ENCODE results near the gene SLC27A1.
"Not testable (repeated sequence)": the region's sequence is repeated elsewhere in the genome, so short reads cannot be mapped to it uniquely, and the experiment has no call there.

The SLC27A1 gene

DNA sequence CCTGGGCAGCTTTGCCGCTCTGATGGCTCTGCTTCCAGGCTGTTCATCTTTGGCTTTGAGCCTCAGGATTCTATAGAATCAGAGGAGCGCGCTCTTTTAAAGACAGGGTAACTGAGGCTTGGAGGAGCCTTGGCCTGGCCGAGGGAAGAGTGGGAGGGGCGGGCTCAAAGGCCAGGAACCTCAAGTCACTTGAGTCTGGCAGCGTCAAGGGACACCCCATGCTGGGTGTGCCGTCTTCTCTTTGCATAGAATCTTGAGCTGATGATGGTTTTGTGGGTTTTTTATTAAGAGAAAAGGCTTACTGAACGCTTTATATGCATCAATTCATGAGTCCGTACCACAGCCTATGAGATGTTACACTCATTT lies 42.2 kb downstream of the SLC27A1 start:
- no peak for DNase-seq

DNA sequence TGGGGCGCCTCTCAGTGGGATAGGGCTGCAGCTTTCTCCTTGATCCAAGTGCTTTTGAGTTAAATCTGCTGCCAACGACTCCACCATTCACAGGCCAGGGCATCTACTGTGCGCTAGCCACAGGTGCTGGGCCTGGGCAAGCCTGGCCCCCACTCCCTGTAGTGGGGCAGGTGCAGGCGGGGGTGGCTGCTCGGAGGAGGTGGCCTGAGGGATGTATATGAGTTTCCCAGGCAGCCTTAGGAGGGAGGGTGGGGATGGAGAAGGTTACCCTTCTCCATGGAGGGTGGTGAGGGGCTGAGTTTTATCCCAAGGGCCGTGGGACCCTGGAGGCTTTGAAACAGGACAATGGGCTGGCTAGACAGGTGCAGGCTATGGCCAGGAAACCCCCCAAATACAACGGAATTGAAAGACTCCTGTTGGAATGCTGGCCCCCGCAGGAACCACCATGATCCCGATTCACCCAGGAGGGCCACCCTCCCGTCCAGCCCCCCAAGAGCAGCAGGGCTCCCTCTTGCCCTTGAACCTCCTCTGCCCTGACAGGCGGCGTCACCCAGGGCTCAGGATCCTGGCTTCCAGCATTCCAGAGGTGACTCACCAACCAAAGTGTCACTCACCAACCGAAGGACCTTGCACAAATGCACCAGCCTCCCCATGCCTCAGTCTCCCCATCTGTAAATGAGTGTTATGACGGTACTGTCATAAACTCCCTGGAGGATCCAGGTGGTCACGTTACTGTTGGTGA lies 45.3 kb downstream of the SLC27A1 start:
- DNase-seq = no peak

DNA sequence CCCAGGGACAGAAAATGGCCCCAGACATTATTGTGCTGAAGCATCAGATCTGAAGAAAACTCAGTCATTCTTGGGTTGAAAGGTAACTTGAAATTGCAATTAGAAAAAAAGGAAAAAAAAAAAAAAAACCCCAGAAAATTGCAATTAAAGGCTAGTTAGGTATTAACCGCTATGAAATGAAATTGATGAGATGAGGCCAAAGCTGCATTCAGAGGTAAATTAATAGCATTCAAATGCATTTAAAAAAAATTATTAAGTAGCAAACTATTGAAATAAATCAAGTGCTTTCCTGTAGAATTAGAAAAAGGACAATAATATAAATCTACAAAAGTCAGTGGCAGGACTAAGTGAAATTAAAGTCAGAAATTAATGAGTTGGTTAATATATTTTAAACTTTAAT lies 47.6 kb downstream of the SLC27A1 start:
- DNase-seq = no peak

DNA sequence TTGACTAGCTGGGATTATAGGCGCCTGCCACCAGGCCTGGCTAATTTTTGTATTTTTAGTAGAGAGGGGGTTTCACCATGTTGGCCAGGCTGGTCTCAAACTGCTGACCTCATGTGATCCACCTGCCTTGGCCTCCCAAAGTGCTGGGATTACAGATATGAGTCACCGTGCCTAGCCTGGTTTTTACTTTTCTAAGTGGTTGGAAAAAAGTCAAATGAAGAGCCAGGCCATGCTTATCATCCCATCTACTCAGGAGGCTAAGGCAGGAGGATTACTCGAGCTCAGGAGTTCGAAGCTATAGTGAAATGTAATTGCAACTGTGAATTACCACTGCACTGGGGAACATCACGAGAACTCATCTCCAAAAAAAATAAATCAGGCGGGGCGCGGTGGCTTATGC lies 48.3 kb downstream of the SLC27A1 start:
- not testable (repeated sequence) for DNase-seq

DNA sequence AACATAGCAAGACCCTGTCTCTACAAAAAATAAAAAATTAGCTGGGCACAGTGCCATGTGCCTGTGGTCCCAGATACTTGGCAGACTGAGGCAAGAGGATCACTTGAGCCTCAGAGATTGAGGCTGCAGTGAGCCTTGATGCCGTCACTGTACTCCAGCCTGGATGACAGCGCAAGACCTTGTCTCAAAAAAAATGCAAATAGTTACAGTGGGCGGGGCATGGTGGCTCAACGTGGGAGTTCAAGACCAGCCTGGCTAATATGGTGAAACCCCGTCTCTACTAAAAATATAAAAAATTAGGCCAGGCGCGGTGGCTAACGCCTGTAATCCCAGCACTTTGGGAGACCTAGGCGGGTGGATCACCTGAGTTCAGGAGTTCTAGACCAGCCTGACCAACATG lies 49.6 kb downstream of the SLC27A1 start:
- DNase-seq = no peak

DNA sequence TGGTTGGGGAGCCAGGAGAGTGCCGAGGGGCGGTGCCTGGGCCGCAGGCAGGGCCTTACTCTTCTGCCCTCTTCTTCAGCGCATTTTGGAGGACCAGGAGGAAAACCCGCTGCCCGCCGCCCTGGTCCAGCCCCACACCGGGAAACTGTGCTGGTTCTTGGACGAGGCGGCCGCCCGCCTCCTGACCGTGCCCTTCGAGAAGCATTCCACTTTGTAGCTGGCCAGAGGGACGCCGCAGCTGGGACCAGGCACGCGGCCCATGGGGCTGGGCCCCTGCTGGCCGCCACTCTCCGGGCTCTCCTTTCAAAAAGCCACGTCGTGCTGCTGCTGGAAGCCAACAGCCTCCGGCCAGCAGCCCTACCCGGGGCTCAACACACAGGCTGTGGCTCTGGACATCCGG lies 50.5 kb downstream of the SLC27A1 start:
- no peak for DNase-seq

DNA sequence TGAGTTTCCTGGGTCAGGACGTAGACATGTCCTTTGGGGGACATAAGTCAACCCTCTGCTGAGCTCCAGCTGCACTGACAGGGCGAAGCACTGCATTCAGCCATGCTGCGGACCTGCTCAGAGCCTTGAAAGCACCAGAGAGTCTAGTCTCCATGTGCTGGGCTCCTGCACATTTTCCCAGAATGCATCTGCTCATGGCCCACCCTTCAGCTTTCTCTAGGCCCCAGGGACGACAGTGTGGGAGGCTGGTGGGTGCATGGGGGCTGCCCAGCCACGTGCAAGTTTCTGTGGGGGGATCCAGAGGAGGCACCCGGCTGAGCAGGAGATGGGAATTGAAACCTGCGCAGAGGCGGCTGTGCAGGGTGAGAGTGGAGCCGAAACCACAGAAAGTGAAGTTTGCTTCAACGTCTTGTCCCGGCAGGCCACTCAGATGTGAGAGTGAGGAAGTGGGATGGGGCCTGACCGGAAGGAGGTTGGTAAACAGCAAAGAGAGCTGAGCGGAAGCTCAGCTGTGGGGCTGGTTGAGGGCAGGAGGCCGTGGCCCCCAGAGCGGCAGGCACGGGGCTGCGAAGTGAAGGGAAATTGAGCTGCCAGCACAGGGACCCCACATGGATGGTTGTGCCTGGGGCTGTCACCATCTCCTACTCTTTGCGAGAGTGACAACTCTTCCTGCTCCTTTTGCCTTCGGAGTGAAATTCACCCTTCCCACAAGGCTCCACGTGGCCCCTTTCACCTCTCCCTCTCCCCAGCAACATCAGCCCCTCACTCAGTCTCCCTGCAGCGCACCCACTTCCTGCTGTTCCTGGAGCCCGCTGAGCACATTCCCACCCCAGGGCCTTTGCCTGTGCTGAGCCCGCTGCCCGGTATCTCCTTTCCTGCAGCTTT lies 52.9 kb downstream of the SLC27A1 start:
- DNase-seq = no peak

DNA sequence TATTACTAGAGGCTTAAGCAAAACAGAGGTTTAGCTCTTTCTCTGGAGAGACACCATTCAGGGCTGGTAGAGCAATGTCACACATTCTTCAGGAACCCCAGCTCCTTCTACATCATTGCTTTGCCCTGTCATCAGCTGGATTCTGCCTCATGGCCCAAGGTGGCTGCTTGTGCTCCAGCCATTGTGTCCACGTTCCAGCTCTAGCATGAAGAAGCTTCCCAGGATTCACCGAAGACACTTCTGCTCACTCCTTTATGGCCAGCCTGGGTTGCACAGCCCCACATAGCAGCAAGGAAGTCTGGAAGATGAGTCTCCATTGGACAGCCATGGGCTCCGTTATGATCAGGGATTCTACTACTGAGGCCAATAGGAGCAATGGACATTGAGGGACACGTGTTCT lies 54.3 kb downstream of the SLC27A1 start:
- DNase-seq = no peak

DNA sequence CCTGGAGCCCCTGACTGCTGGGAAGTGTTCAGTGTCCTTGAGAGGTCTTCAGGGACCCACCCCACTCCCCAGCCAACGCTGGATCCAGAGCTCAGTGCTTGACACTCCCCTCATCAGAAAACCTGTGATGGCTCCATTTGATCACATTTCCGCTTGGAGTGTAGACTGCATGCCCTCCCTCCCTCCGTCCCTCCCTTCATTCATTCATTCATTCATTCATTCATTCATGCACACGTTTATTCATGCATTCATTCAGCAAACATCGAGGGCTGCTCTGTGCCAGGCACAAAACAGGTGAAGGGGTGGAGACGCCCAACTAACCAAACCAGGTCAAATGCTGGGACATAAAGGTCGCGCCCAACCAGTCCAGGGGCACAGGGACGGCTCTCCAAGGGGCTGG lies 54.8 kb downstream of the SLC27A1 start:
- DNase-seq = no peak

DNA sequence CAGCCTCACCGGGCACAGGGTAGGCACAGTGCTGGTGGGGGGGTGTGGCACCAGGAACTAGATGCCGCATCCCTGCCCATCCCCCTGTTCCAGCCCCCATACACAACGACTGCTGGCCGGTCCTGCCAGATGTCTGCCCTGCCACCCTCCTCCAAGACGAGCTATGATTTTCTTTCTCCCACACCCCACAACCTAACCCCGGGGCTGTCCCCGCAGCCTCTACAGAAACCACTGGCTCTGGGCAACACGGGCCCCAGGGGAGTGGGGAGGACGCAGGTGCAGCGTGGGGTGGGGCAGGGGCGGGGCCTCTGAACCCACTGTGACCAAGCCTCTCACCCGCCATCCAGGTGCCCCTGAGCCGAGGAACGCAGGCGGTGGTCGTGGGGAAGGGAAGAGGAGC lies 56.6 kb downstream of the SLC27A1 start:
- DNase-seq = no peak

DNA sequence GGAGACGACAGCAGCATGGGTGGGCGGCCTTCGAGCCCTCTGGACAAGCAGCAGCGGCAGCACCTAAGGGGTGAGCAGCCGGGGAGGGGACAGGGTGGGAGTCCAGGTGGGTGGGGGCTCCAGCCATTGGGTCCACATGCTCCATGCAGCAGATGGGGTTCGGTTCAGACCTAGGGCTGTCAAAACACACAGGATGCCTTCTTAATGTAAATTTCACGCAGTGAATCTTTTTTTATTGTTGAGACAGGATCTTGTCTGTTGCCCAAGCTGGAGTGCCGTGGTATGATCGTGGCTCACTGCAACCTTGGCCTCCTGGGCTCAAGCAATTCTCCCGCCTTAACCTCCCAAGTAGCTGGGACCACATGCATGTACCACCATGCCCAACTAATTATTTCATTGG lies 57.0 kb downstream of the SLC27A1 start:
- no peak for DNase-seq

DNA sequence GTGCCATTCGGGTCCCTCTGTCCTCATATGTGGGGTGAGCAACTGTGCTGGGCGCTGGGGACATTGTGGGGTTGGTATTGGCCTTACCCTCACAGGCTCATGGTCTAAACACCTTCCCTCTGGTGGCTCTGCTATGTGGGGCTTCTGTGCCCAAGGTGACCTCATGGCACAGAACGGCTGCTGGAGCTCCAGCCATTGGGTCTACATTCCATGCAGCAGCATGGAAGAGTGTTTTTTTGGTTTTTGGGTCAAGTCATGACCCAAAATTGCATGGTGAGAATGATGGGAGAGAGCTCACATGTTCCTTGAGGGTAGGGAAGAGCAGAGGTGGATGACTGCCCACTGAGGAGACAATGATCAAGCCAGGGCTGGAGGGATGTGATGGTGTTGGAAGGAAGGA lies 58.3 kb downstream of the SLC27A1 start:
- DNase-seq = no peak

DNA sequence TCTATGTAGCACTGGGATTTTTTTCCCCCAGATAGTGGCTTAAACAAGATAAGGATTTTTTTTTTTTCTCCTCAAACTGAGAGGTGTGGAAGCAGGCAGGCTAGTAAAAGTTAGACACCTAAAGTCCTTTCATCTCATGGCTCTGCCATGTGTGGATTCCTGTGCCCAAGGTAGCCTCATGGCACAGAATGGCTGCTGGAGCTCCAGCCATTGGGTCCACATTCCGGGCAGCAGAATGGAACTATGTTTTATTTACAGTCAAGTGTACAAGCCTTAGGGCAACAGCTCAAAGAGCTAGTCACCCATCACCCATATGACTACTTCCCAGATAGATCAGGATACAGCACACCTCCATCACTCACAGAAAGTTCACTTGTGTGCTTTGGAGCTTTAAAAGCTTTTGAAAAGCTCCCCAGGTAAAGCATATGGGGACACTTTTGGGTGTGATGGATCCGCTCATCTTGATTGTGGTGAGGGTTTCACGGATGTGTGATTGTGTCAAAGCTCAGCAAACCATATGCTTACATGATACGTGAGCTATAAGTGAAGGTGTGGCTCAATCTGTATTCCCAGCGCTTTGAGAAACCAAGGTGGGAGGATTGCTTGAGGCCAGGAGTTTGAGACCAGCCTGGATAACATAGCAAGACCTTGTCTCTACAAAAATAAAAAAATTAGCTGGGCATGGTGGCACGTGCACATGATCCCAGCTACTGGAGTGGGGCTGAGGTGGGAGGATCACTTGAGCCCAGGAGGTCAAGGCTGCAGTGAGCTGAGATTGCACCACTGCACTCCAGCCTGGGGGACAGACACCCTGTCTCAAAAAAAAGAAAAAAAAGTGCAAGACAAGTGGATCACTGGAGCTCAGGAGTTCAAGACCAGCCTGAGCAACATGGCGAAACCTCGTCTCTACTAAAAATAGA lies 59.2 kb downstream of the SLC27A1 start:
- DNase-seq = no peak

DNA sequence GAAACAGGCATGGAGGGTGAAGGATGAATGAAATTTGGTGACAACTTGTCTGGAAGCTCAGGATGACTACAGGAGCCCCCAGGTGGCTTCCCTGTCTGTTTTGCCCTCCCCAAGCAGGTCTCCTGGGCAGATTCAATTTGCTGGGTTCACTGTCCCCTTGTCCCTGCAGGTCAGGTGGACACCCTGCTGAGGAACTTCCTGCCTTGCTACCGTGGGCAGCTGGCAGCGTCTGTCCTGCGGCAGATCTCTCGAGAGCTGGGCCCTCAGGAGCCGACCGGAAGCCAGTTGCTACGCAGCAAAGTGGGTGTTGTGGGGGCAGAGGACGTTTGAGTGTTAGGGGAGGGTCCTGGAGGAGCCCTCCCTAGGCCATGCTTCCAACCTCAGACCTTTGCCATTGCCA lies 60.3 kb downstream of the SLC27A1 start:
- no peak for DNase-seq

DNA sequence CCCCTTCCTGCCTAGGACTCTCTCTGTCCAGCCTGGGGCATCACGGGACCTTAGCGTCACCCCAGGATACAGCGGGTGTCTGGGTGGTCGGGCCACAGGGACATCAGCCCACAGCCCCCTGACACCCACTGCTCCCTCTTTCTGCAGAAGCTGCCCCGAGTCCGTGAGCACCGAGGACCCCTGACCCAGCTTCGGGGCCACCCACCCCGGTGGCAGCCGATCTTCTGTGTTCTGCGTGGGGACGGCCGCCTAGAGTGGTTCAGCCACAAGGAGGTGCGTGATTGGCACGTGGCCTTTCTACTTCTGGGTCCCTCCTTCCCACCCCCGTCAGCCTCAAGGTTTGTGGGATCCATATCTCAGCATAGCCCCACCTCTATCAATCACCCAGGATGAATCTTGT lies 61.8 kb downstream of the SLC27A1 start:
- DNase-seq = no peak

DNA sequence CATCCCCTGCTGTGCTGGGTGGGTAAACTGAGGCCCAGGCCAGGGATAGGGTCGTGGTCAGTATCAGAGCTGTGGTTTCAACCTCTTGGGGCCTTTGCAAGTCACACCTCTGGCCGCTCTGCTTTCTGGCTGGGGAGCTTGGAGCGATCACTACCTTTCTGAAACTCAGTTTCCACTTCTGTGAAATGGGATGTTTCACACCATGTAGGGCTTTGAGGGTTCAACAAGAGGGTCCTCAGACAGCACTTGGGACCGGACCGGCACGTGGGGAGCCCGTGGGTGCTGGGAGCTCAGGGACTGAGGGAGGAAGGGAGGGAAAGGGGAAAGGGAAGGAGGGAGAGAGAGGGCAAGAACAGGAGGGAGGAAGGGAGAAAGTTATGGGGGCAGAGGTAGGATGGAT lies 62.2 kb downstream of the SLC27A1 start:
- no peak for DNase-seq

DNA sequence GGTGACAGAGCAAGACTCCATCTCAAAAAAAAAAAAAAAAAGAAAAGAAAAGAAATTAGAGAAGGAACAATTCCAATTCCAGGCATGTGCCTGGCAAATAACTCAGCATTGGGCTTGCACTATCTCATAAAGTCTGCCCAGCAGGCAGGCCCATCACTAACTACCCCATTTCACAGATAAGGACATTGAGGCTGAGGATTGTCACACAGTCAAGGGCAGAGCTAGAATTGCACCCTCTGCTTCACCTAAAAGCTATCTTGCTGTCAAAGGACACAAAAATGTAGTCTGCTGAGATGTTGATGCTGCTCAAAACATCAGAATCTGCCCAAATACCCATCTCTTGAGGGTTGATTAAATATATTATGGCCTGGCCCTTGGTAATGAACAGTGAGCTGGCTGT lies 64.4 kb downstream of the SLC27A1 start:
- no peak for DNase-seq

DNA sequence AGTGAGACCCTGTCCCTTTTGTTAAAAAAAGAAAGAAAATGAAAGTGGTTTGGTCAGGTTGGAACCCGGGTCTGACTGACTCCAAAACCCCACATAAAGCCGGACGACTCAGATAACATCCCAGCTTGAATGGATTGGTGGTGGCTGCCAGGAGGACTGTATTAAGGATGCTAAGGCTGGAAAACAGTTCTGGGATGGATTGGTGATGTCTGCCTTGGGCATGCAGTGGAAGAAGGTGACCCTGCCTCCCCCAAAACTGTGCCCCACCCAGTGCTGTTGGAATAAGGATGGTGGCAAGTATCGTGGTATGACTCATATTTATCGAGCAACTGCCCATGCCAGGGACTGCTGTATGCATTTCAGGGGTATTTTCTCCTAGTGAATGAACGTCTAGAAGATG lies 66.6 kb downstream of the SLC27A1 start:
- DNase-seq = no peak

DNA sequence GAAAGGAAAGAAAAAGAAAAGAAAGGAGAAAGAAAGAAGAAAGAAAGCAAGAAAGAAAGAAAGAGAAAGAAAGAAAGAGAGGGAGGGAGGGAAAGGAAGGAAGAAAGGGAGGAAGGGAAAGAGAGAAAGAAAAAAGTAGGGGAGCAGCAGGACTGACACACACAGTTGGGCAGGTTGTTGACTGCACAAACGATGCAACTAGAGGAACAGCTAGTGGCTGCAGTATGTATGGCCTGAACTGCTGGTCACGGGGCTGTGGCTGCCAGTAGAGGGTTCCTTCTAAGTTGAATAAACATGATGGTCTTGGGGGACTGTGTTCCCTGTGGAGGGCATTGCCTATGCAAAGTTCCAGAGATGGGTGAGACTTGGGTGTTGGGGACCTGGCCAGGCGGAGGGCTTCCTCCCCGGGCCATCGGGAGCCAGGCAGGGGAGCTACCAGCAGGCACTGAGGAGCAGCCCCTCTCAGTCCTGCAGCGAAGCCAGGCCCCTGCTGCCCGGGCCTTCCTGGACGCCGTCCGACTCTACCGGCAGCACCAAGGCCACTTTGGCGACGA lies 68.4 kb downstream of the SLC27A1 start:
- DNase-seq = no peak

DNA sequence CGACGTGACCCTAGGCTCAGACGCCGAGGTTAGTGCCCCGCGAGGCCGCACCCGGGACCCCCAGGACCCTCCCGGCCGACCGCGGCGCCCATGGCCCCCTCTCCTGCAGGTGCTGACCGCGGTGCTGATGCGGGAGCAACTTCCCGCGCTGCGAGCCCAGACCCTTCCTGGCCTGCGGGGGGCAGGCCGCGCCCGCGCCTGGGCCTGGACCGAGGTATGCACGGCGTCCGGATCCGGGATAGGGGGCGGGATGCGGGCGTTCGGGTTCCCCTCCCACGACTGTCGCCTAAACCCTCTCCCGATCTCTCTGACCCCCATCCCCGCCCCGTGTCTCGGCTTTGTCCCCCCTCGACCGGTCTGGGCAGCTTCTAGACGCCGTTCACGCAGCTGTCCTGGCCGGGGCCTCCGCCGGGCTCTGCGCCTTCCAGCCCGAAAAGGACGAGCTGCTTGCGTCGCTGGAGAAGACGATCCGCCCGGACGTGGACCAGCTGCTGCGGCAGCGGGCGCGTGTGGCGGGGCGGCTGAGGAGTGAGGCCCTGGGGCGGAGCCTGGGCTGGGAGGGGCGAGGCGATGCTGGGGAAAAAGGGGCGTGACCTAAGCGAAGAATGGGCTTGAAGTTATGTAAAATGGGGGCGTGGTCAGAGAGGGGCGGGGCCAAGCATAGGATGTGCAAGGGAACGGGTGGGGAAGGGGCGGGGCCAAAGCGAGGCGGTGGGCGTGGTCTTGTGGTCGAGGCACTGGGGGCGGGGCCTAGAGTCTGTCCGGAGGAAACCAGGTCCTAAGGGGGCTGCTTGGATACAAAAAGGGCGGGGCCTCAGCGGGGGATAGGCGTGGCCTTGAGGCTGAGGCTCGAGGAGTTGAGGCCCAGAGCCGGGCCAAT lies 69.2 kb downstream of the SLC27A1 start:
- DNase-seq = peak; percentile 86 to 95

DNA sequence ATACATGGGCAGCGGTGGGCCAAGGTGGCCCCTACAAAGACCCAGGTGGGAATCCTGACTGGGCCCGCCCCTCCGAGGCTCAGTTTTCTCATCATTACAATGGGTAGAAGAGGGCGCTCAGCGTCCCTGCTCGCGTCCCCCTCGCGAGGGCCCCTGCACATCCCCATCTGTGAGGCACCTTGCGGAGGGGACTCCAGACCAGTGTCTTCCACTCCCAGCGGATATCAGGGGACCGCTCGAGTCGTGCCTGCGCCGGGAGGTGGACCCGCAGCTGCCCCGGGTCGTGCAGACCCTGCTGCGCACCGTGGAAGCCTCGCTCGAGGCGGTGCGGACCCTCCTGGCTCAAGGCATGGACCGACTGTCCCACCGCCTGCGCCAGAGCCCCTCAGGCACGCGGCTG lies 69.8 kb downstream of the SLC27A1 start:
- DNase-seq = no peak

DNA sequence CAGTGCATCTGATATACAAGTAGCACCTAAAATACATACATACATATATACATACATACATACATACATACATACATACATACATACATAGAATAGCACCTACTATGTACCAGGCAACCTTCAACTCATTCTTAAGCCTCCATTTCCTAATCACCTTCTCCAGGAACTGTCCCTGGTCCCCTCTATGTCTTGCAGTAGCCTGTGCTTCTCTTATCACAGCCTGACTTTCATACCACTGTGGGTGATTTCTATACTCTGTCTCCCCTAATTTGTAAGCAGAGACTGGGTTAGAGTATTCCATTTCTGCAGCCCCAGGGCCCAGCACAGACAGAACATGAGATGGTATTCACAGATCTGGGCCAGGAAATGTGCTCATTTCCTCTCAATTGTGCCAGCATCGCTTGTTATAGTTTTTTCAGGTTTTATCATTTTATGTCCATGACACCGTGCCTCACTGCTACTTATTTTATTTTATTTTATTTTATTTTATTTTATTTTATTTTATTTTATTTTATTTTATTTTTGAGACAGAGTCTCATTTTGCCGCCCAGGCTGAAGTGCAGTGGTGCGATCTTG lies 70.9 kb downstream of the SLC27A1 start:
- no peak for DNase-seq

Measured in SW 1271 (cell line).